ENCODE results near the gene SPINT2. TPM values are rescaled to one million over a fixed set of nuclear protein-coding genes. Genes with fewer than 3 reads are reported as not detected.
A peak's percentile ranks its signal among the peaks of the same experiment; 100 is the strongest.
"Not testable (repeated sequence)": the region's sequence is repeated elsewhere in the genome, so short reads cannot be mapped to it uniquely, and the experiment has no call there.

The SPINT2 gene
- total and polyA plus RNA-seq, 11 donors: 3.5 to 27.7 (median 14.6) TPM

DNA sequence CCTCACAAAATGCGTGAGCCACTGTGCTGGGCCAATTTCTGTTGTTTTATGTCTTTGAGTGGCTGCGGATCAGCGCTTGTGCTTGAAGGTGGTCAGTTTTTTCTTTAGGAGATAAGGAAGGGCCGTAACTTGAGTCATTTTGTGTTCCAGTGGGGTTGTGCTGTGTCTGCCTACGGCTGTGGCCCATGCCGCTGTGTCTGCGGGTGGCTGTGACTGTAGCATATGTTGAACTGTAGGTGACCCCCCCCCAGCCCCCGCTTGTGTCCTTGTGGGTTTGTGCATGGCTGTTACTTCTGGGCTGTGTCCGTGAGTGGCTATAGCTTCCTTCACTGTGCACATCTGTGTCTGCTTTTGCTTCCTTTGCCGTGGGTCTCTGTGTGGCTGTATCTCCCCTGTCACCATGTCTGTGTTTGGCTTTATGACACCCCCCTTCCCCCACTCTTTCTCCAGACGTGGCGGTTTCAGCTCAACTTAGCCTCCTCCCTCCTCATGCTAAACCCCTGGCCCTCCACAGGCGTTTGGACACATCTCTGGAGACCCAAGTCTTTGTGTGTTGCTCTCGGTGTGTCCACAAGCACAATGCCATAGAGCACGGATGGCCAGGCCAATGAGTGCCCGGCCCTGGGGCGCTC is 8.9 kb upstream of the SPINT2 start:
- peak overlapping the region; percentile 55 to 100 (median 94) for H3K27ac ChIP-seq
- peak overlapping the region; percentile 52 to 91 (median 68) for H3K4me3 ChIP-seq
- H3K36me3 ChIP-seq: no peaks in the 10 kb centered on the region
- WGBS, 4 donors: 33 to 48% (median 43%) methylated on average over 15 to 17 of the region's 17 CpGs
- DNase-seq (peak in 1 of 5 donors; percentile 35), ATAC-seq (no peak)
- intact Hi-C loops (cut with DNase I): loop anchor here in 3 of 10 donors (1.0 to 5.0 kb wide), 3 partner anchors 11 to 67 kb away; partner anchors contain the start of genes KCNK6 (in 1 of the 3) and YIF1B (in 1 of the 3)
- H3K27me3 ChIP-seq: peaks cover 0 to 16% (median 0%) of the 10 kb centered on the region in 9 donors
- no peak for TF ChIP-seq POLR2A (IDR thresholded peaks at IDR 0.05)
- TF ChIP-seq, protein P1, sequence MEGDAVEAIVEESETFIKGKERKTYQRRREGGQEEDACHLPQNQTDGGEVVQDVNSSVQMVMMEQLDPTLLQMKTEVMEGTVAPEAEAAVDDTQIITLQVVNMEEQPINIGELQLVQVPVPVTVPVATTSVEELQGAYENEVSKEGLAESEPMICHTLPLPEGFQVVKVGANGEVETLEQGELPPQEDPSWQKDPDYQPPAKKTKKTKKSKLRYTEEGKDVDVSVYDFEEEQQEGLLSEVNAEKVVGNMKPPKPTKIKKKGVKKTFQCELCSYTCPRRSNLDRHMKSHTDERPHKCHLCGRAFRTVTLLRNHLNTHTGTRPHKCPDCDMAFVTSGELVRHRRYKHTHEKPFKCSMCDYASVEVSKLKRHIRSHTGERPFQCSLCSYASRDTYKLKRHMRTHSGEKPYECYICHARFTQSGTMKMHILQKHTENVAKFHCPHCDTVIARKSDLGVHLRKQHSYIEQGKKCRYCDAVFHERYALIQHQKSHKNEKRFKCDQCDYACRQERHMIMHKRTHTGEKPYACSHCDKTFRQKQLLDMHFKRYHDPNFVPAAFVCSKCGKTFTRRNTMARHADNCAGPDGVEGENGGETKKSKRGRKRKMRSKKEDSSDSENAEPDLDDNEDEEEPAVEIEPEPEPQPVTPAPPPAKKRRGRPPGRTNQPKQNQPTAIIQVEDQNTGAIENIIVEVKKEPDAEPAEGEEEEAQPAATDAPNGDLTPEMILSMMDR (IDR thresholded peaks at IDR 0.05): no peak
- H3K4me1 ChIP-seq: peaks cover 0 to 60% (median 28%) of the 10 kb centered on the region in 12 donors
- H3K9me3 ChIP-seq: no peaks in the 10 kb centered on the region

DNA sequence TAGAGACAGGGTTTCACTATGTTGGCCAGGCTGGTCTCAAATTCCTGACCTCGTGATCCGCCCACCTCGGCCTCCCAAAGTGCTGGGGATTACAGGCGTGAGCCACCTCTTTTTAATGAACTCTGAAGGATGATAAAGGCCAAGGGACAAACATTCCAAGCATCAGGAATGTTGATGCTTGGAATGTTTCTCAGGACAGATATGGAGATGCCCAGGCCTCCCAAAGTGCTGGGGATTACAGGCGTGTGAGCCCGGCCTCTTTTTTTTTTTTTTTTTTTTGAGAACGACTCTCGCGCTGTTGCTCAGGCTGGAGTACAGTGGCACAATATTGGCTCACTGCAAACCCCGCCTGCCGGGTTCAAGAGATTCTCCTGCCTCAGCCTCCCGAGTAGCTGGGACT is 2.4 kb upstream of the SPINT2 start:
- H3K4me3 ChIP-seq; ATAC-seq; intact Hi-C loops (cut with DNase I); H3K27me3 ChIP-seq; H3K27ac ChIP-seq; H3K36me3 ChIP-seq; H3K9me3 ChIP-seq; DNase-seq: not testable (repeated sequence)
- peaks cover 4 to 21% (median 12%) of the 10 kb centered on the region in 12 donors for H3K4me1 ChIP-seq
- 88 to 96% (median 91%) methylated on average over 12 of the region's 12 CpGs for WGBS, 4 donors

DNA sequence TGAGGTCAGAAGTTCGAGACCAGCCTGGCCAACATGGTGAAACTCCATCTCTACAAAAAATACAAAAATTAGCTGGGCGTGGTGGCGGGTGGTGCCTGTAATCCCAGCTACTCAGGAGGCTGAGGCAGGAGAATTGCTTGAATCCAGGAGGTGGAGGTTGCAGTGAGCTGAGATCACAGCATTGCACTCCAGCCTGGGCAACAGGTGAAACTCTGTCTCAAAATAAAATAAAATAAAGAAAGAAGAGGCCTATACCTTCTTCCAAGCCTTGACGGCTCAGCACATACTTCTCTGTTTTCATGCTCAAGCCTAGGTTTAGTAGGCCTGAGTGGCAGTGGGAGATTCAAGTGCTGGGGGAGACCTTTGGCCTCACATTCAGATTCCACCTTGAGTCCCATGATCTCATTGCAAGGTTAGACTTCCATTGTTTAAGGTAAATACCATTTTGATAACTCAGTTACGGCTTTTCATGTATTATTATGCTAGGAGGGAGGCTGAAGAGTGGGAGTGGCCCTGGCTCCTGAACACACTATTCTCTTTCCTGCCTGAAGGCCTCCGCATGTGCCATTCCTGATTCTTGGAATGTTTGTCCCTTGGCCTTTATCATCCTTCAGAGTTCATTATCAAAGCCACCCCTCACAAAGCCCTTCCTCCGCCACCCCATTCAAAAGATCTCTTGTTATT is 1.6 kb upstream of the SPINT2 start:
- Histone ChIP-seq H3K36me3 (no peaks in the 10 kb centered on the region), H3K27ac (no peak overlapping the region), H3K4me1 (peaks cover 4 to 21% (median 11%) of the 10 kb centered on the region in 12 donors), H3K27me3 (no peaks in the 10 kb centered on the region), H3K4me3 (no peak overlapping the region), H3K9me3 (no peaks in the 10 kb centered on the region)
- no peak for DNase-seq
- ATAC-seq: no peak
- intact Hi-C loops (cut with DNase I): no loop called here
- 94 to 97% (median 96%) methylated on average over 7 of the region's 7 CpGs for WGBS, 4 donors
- TF ChIP-seq, protein P1 (IDR thresholded peaks at IDR 0.05): no peak
- no peak for TF ChIP-seq POLR2A (IDR thresholded peaks at IDR 0.05)

DNA sequence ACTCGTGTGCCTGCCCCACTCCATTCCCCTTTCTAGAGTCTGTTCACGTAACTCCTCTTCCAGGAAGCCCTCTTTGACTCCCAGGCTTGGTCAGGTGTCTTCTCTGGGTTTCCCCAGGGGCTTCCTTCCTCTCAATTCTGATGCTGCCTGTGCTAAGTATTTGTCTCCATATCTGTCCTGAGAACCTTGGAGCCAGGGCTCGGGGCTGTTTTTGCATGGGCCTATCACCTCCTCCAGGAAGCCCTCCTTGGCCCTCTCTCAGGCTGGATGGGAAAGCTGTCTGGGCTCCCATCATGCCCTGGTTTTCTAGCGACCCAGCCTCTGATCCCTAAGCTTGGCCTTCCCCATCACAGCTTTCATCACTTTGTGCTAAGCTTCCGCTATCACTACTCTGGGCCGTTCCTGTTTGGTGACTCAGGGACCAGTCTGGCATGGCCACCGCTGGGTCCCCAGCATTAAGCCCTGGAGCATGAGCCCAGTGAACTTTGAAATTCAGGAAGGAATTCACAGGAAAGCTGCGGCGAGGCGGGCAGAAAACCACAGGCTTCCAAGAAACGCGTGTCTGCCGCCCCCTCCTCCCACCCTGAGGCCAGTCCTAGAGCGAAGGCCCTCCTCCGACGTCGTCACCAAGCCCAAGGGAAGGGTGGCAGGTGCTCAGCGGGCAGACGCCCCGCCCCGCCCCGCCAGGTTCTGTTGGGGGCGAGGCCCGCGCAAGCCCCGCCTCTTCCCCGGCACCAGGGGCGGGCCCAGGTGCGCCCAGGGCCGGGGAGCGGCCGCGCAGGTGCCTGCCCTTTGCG is 486 bp upstream of the SPINT2 start:
- peaks cover 4 to 21% (median 11%) of the 10 kb centered on the region in 12 donors for H3K4me1 ChIP-seq
- WGBS, 4 donors: 9 to 33% (median 14%) methylated on average over 10 to 34 of the region's 34 CpGs
- intact Hi-C loops (cut with DNase I): no loop called here

More for the DNA sequence above, 486 bp upstream of the SPINT2 start:
- peak; percentile 5 to 78 (median 68) for ATAC-seq
- no peaks in the 10 kb centered on the region for H3K27me3 ChIP-seq
- H3K27ac ChIP-seq: peak overlapping the region in 8 of 12 donors; percentile 3 to 89 (median 48)
- H3K36me3 ChIP-seq: no peaks in the 10 kb centered on the region
- TF ChIP-seq, protein P1 (IDR thresholded peaks at IDR 0.05): no peak
- TF ChIP-seq POLR2A (IDR thresholded peaks at IDR 0.05): no peak
- H3K4me3 ChIP-seq: peak overlapping the region; percentile 19 to 75 (median 58)
- H3K9me3 ChIP-seq: no peaks in the 10 kb centered on the region
- peak in 2 of 5 donors; percentile 35 to 45 for DNase-seq
